Ecto neural progenitor cell (in vitro differentiated cells): ENCODE measurements around the gene ZP4.
A peak's percentile ranks its signal among the peaks of the same experiment; 100 is the strongest.
"Not testable (repeated sequence)": the region's sequence is repeated elsewhere in the genome, so short reads cannot be mapped to it uniquely, and the experiment has no call there.

ENCODE experiments used
- DNase-seq: peaks from one replicate; pipeline ENCODE4 v3.0.0-alpha.2; 2018; ENCODE audit warnings: low spot score

Gene ZP4

DNA sequence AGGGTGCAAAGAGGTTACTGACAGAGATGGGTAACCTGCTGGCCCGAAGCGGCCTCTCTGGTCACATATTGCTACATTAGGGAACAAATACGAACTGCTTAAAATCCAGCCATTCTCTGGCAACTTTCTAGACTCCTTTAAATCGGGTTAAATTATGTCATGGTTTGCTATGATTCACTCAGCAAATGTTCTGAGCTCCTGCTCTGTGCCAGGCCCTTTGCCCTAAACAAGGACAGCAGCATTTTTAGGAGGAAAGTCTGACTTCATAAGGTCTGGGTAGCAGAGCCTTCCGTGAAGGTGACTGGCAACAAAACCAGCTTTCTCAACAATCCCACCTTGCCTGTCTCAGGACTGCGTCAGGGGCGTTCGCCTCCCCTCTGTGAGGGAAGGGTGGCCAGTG is 15.4 kb downstream of the ZP4 start:
- DNase-seq: no peak

GRCh38 chr1:237873487-237874211 is 17.1 kb downstream of the ZP4 start:
- DNase-seq: no peak

DNA sequence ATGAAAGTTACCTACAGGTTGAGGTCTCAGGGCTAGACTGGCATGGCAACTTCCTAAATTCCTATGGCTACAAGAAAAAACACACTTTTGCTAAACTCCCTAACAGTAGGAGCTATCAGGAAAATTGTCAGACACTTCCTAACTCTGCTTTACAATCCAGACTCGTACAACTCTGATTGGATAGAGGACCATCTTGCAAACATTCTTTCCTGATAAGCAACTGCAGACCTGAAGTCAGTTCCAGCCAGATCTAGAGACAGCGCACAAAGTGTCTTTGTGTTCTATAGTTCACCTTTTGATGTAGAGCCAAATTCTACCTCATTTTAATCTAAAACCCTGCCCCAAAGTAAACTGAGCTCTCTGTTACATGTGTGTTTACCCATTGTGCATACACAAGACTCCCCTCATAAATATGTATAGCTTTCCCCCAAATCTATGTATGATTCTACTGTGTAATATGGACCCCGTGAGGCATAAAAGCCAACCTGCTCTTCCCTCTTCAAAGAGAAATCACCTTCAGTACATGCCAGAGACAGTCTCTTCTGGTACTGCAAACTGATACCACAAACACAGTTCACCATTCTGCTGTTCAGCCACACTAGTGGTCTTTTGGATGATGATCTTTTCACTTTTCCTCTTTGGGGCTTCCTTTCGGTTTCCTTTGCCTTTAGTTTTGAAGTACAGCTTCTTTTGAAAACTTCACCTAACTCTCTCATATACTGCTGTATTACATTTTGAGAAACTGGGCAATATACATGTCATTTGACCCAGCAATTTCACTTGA is 21.7 kb downstream of the ZP4 start:
- no peak for DNase-seq

- no peak for DNase-seq
These were observed 23.3 kb downstream of the ZP4 start for GRCh38 chr1:237867380-237867888.

DNA sequence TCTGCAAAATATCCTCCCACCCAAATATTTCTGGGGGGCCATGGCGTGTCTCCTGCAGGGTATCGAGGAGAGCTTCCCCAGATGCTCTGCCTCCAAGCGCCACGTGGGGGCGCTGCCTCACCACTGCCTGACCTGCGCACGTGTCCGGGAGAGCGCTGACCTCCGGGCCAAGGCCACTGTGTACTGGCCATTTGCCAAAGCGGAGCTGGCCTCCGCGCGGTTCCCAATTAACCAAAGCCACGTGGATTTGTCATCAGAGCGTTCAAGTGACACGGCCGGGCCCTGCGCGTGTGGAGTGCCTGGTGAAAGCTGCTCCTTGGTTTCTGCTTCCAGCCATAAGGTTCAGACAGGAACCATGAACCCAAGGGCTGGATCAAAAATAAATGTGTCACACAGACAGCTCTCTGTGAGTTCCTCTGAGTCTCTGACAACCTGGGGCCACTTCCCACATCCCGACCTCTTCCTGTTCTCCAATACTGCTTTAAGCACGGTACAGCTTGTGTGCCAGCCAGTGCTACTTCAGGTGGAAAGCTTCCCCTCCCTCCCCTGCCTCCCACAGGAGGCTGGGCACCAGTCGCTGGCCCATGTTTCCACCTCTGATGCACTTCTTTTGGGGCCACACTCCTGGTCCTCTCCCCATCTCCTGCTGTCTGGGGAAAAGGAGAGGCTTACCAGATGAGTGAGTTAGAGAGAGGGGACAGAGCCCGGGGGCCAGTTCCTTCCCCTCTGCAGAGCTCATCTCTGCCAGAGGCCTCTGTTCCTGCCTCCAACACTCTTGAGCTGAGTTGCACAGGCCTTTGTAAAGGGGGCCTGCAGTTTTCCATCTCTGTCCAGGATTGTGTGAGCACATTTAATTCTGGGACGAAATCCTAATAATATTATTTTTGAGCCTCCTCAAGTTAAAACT is 26.1 kb downstream of the ZP4 start:
- DNase-seq: peak; percentile 86

- DNase-seq: no peak
These were observed 27.5 kb downstream of the ZP4 start for GRCh38 chr1:237863234-237863633.

DNA sequence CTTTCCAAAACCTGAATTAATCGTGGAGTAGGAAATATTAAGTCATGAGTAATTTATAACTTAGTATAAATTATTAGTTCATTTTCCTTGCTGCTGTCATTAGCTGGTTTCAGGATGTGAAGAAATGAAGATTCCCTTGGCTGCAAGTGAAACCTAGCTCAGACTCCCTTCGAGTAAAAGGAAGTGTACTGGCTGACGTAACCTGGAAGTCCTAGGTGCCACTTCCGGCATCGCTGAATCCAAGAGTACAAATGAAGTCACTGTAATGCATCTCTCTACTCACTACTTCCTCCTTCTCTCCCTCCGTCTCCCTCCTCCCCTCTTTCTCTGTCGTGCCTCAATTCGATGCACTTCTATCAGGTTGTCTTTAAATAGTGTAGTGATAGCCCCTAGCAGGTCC is 28.8 kb downstream of the ZP4 start:
- no peak for DNase-seq

- no peak for DNase-seq
These were observed 31.7 kb downstream of the ZP4 start for GRCh38 chr1:237858992-237859391.

DNA sequence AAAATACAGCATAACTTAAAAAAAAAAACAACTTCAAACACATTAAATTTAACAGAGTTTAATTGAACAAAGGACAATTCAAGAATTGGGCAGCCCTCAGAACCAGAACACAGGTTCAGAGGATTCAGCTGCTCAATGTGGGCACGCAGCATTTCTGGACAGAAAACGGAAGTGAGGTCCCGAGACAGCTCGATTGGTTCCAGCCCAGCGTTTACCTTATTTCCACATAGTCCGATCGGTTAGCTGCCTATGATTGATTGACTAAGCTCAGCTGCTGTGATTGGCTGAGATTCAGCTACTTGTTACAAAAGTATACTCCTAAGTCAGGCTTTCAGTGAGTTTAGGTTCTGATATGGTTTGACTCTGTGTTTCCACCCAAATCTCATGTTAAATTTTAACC is 33.3 kb downstream of the ZP4 start:
- DNase-seq: no peak

DNA sequence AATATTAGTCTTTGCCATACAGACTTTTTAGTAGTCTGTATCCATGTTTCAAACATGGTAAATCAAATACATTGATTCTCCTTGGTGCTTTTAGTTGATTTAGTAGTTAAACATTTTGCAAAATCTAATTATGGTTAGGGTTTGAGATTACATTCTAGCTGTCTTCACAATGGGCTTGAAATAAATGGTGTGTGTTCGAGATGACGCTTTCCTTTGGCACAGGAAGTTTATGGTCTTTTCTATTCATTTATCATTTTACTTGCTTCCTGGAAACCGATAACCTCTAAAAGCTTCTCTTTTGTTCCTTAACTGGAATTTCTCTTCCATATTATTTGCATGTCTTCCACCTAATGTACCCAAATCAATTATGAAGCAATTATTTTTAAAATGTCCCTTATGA is 38.4 kb downstream of the ZP4 start:
- DNase-seq: no peak

GRCh38 chr1:237851210-237851845 is 39.4 kb downstream of the ZP4 start:
- DNase-seq: peak; percentile 67

DNA sequence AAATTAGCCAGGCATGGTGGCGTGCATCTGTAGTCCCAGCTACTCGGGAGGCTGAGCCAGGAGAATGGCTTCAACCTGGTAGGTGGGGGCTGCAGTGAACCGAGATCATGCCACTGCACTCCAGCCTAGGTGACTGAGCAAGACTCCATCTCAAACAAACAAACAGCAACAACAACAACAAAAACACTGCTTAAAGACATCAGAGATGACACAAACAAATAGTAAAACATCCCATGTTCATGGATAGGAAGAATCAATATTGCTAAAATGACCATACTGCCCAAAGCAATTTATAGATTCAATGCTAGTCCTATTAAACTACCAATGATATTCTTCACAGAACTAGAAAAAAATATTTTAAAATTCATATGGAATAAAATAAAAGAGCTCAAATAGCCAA is 47.2 kb downstream of the ZP4 start:
- not testable (repeated sequence) for DNase-seq

- no peak for DNase-seq
These were observed 49.2 kb downstream of the ZP4 start for GRCh38 chr1:237841485-237841884.

GRCh38 chr1:237838904-237839534 is 51.7 kb downstream of the ZP4 start:
- DNase-seq: no peak

DNA sequence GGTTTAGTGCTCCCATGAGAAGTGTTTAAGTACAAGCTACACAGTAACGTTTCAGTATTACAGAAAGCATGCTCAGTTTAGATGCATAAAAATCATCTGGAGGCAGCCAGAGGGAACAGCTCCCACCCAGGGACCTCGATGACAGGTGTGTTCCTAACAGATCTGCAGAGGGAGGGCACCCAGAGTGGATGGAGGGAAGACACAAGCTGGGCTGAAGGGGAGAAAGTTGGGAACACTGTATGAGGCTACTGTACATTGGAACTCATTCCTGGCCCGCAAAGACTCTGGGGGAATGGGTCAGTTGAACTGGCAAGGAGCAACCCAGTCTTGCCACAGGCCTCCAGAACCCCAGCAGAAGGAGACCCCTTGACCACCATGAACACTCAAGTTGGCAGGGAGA is 52.4 kb downstream of the ZP4 start:
- DNase-seq: no peak

- DNase-seq: no peak
These were observed 56.3 kb downstream of the ZP4 start for GRCh38 chr1:237834461-237834860.

GRCh38 chr1:237834048-237834447 is 56.7 kb downstream of the ZP4 start:
- no peak for DNase-seq

GRCh38 chr1:237832858-237833257 is 57.9 kb downstream of the ZP4 start:
- DNase-seq: no peak
